ENCODE data around the gene PALB2.

PALB2 gene

GRCh38 chr16:23557779-23558702, 83.1 kb downstream of the PALB2 start:
- H3K27ac ChIP-seq: peak overlapping the region; percentile 72
- TF ChIP-seq ZFX (IDR thresholded peaks at IDR 0.05; ENCODE audit: borderline replicate concordance): no peak
- TF ChIP-seq, protein P1, sequence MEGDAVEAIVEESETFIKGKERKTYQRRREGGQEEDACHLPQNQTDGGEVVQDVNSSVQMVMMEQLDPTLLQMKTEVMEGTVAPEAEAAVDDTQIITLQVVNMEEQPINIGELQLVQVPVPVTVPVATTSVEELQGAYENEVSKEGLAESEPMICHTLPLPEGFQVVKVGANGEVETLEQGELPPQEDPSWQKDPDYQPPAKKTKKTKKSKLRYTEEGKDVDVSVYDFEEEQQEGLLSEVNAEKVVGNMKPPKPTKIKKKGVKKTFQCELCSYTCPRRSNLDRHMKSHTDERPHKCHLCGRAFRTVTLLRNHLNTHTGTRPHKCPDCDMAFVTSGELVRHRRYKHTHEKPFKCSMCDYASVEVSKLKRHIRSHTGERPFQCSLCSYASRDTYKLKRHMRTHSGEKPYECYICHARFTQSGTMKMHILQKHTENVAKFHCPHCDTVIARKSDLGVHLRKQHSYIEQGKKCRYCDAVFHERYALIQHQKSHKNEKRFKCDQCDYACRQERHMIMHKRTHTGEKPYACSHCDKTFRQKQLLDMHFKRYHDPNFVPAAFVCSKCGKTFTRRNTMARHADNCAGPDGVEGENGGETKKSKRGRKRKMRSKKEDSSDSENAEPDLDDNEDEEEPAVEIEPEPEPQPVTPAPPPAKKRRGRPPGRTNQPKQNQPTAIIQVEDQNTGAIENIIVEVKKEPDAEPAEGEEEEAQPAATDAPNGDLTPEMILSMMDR (IDR thresholded peaks at IDR 0.05): no peak

DNA sequence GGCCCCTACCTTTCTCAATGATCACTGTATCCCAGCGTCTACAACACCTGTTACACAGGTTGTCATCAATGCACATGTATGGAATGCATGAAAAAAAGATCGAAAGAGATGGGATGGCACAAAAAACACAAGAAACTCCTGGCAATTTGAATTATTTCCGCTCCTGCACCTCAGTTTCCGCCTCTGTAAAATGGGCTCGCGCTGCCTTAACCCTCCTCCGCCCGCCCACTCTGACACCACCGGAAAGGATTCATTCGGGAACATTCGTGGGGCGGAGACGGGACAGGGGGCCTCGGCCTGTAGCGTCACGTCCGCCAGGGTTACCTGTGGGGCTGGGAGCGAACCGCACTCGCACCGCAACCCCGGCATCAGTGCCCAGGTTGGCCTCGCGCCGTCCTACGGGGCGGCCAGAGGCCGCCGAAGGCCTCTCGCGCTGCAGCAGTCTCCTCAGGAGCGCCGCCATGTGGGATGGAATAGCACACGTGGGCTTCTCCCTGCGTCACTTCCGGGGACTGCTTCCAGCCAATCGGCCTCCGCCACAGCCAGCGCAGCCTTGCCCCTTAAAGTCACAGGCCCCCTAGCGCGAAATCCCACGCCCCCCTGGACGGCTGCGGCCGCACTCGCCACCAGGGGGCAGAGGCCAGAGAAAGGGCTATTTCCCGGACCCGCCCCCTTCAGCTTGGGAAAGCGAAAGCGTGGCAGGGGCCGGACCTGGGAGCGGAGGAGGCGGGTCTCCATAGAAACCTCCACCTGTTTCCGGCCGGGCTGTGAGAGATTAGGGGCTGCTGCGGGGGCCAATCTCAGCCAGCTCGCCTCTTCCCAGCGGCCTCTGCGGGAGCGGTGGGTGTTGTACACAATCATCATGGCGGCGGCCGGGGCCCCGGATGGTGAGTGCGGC, 84.0 kb downstream of the PALB2 start, which contains the start of the genes EARS2 and UBFD1:
TSS of gene EARS2 (minus strand) at position 470 of the 898 bp plus-strand sequence. CDS start at position 463, 7 bp downstream.
TSS of gene UBFD1 (plus strand) at position 847 of the 898 bp plus-strand sequence. CDS start at position 863, 16 bp downstream.
- TF ChIP-seq, protein P1 (IDR thresholded peaks at IDR 0.05): peak; percentile 97
- no peak for TF ChIP-seq ZFX (IDR thresholded peaks at IDR 0.05; ENCODE audit: borderline replicate concordance)

GRCh38 chr16:23554536-23554935, 86.6 kb downstream of the PALB2 start:
- H3K27ac ChIP-seq: no peak overlapping the region

More for the DNA sequence above, 84.0 kb downstream of the PALB2 start, which contains the start of the genes EARS2 and UBFD1:
- H3K27ac ChIP-seq: peak within 1 kb of the TSS; percentile 72

More at GRCh38 chr16:23554536-23554935, 86.6 kb downstream of the PALB2 start:
- TF ChIP-seq, protein P1 (IDR thresholded peaks at IDR 0.05): no peak
- no peak for TF ChIP-seq ZFX (IDR thresholded peaks at IDR 0.05; ENCODE audit: borderline replicate concordance)
